OCI-LY1 (cell line): ENCODE data around the gene PIEZO1.

Source experiments
- H2AFZ ChIP-seq: fragments of 200-600 bp; sonication (generic), shearing (Covaris generic); 2 replicates; pipeline ENCODE4 v1.6.0; 2014; ENCODE audit warnings: antibody characterized with exemption, mild to moderate bottlenecking, low read length
- H3F3A ChIP-seq: fragments of 200-600 bp; sonication (generic), shearing (Covaris generic); 2 replicates; pipeline ENCODE4 v1.6.0; 2014; ENCODE audit warnings: mild to moderate bottlenecking, antibody characterized with exemption, low read length, moderate library complexity; ENCODE audit not compliant: insufficient read depth
- H3K27ac ChIP-seq: fragments of 200-600 bp; sonication (generic); 2 replicates; pipeline ENCODE4 v1.5.1; 2014; ENCODE audit warnings: low read length, mixed run types, mild to moderate bottlenecking, low read depth; ENCODE audit not compliant: poor library complexity, severe bottlenecking
- H3K27me3 ChIP-seq: fragments of 200-600 bp; sonication (generic); 2 replicates; pipeline ENCODE4 v1.6.0; 2014; ENCODE audit warnings: antibody characterized with exemption, mild to moderate bottlenecking, low read length, moderate library complexity; ENCODE audit not compliant: insufficient read depth
- H3K36me3 ChIP-seq: fragments of 200-600 bp; sonication (generic); 2 replicates; pipeline ENCODE4 v1.6.1; 2014; ENCODE audit warnings: mild to moderate bottlenecking, antibody characterized with exemption, low read length, moderate library complexity, mixed read lengths; ENCODE audit not compliant: insufficient read depth
- H3K4me1 ChIP-seq: fragments of 200-600 bp; sonication (generic); 2 replicates; pipeline ENCODE4 v1.5.1; 2014; ENCODE audit warnings: mild to moderate bottlenecking, low read length, moderate library complexity; ENCODE audit not compliant: insufficient read depth, severe bottlenecking
- H3K4me2 ChIP-seq: fragments of 200-600 bp; sonication (generic), shearing (Covaris generic); 2 replicates; pipeline ENCODE4 v1.6.1; 2014; ENCODE audit warnings: low read length
- H3K4me3 ChIP-seq: fragments of 200-600 bp; sonication (generic); 2 replicates; pipeline ENCODE4 v1.5.1; 2014; ENCODE audit warnings: low read length, low read depth, mild to moderate bottlenecking, mixed read lengths; ENCODE audit not compliant: poor library complexity, severe bottlenecking
- H3K79me2 ChIP-seq: fragments of 200-600 bp; shearing (Covaris generic); 2 replicates; pipeline ENCODE4 v1.6.1; 2016; ENCODE audit warnings: mixed run types, low read length, mixed read lengths; ENCODE audit not compliant: insufficient read depth
- H3K9ac ChIP-seq: fragments of 200-600 bp; sonication (generic), shearing (Covaris generic); 2 replicates; pipeline ENCODE4 v1.6.1; 2014; ENCODE audit warnings: mild to moderate bottlenecking, low read length, mixed read lengths
- H3K9me2 ChIP-seq: fragments of 200-600 bp; sonication (generic), shearing (Covaris generic); 2 replicates; pipeline ENCODE4 v1.6.1; 2014; ENCODE audit warnings: low read depth, mild to moderate bottlenecking, low read length, mixed read lengths
- H3K9me3 ChIP-seq: fragments of 200-600 bp; shearing (Covaris generic); 2 replicates; pipeline ENCODE4 v1.6.1; 2014; ENCODE audit warnings: low read length, mixed read lengths
- H4K20me1 ChIP-seq: fragments of 200-600 bp; sonication (generic), shearing (Covaris generic); 2 replicates; pipeline ENCODE4 v1.6.0; 2016; ENCODE audit warnings: mild to moderate bottlenecking, low read length; ENCODE audit not compliant: insufficient read depth
- EZH2 ChIP-seq: fragments of 200-600 bp; sonication (generic), shearing (Covaris generic); IDR thresholded peaks from 2 replicates; pipeline ENCODE4 v1.8.0; 2017; ENCODE audit warnings: borderline replicate concordance, mixed run types, mild to moderate bottlenecking, antibody characterized with exemption, low read length, moderate library complexity, mixed read lengths
- TF ChIP-seq, protein P1 (sequence below): fragments of 200-600 bp; sonication (generic), shearing (Covaris generic); IDR thresholded peaks from 2 replicates; pipeline ENCODE4 v1.5.1; 2017; ENCODE audit warnings: mild to moderate bottlenecking, antibody characterized with exemption, low read length, moderate library complexity, mixed read lengths

PIEZO1 gene

DNA sequence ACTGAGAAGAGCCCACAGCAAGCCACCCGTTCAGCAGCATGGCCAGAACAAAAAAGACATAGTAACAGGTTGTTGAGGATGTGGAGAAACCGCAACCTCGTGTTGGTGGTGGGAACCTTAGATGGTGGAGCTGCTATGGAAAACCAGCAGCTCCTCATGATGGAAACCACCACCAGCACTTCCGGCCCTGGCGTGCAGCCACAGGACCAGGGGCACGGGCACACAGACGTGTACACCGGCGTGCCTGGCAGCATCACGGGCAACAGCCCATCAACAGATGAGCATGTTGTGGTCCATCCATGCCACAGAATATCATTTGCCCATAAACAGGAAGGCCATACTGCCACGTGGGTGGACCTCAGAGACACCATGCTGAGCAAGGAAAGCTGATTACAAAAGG lies 66.8 kb downstream of the PIEZO1 start:
- Histone ChIP-seq H3K4me2 (no peak overlapping the region), H3K79me2 (no peaks in the 10 kb centered on the region), H3K9ac (no peak overlapping the region), H3K4me3 (no peak overlapping the region), H3K36me3 (peaks cover 37% of the 10 kb centered on the region), H3K27me3 (no peaks in the 10 kb centered on the region), H3K9me2 (no peaks in the 10 kb centered on the region), H3K27ac (no peak overlapping the region), H4K20me1 (no peaks in the 10 kb centered on the region), H3K4me1 (no peaks in the 10 kb centered on the region), H3F3A (no peaks in the 10 kb centered on the region), H3K9me3 (no peaks in the 10 kb centered on the region), H2AFZ (no peak overlapping the region)
- no peak for TF ChIP-seq EZH2
- TF ChIP-seq, protein P1, sequence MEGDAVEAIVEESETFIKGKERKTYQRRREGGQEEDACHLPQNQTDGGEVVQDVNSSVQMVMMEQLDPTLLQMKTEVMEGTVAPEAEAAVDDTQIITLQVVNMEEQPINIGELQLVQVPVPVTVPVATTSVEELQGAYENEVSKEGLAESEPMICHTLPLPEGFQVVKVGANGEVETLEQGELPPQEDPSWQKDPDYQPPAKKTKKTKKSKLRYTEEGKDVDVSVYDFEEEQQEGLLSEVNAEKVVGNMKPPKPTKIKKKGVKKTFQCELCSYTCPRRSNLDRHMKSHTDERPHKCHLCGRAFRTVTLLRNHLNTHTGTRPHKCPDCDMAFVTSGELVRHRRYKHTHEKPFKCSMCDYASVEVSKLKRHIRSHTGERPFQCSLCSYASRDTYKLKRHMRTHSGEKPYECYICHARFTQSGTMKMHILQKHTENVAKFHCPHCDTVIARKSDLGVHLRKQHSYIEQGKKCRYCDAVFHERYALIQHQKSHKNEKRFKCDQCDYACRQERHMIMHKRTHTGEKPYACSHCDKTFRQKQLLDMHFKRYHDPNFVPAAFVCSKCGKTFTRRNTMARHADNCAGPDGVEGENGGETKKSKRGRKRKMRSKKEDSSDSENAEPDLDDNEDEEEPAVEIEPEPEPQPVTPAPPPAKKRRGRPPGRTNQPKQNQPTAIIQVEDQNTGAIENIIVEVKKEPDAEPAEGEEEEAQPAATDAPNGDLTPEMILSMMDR: no peak

DNA sequence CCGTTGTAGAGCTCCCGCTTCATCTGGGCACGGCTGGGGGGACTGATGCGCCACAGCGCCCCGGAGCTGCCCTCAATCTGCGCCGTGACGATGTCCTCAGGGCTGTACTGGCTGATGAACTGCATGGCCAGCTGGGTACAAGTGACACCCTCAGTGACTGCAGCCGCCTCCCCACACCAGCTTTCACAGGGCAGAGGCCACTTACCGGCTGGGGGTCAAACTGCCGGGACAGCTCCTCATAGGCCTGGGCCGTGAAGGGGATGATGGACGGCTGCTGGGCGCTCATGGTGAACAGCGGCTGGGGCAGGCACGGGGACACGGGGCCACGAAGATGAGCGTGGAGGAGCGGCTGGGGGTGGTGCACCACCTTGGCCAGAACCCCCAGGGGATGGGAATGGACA lies 68.4 kb downstream of the PIEZO1 start:
- Histone ChIP-seq H3K4me1 (no peaks in the 10 kb centered on the region), H3K9me2 (no peaks in the 10 kb centered on the region), H3K36me3 (peaks cover 37% of the 10 kb centered on the region), H3K4me2 (no peak overlapping the region), H3K9me3 (no peaks in the 10 kb centered on the region), H3K4me3 (no peak overlapping the region), H3F3A (no peaks in the 10 kb centered on the region), H3K79me2 (no peaks in the 10 kb centered on the region), H3K27me3 (no peaks in the 10 kb centered on the region), H3K9ac (no peak overlapping the region), H3K27ac (no peak overlapping the region), H2AFZ (no peak overlapping the region), H4K20me1 (no peaks in the 10 kb centered on the region)
- TF ChIP-seq, protein P1: no peak
- TF ChIP-seq EZH2: no peak

DNA sequence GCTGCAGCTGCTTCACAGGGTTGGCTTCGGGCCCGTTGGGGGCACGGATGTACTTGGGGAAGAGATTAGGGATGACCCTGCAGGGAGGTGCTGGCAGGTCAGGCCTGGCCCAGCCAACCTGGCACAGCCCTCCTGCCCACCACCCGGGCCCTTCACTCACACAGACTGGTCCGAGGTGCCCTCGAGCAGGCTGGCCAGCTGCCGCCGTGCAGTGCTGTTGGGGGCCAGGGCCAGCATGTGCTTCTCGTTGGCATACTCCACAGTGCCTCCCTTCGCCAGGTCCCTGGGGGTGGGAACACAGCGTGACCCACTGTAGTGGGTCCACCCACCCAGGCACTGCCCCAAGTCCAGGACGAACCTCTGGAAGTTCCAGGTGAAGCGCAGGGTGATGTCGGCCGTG lies 68.8 kb downstream of the PIEZO1 start:
- TF ChIP-seq, protein P1: no peak
- no peak for TF ChIP-seq EZH2
- H3K36me3 ChIP-seq: peaks cover 37% of the 10 kb centered on the region
- H3K4me1 ChIP-seq: no peaks in the 10 kb centered on the region
- no peak overlapping the region for H2AFZ ChIP-seq
- no peak overlapping the region for H3K4me3 ChIP-seq
- no peak overlapping the region for H3K9ac ChIP-seq
- H3K4me2 ChIP-seq: no peak overlapping the region
- H3K9me3 ChIP-seq: no peaks in the 10 kb centered on the region
- H3F3A ChIP-seq: no peaks in the 10 kb centered on the region
- H3K9me2 ChIP-seq: no peaks in the 10 kb centered on the region
- no peaks in the 10 kb centered on the region for H3K79me2 ChIP-seq
- no peaks in the 10 kb centered on the region for H4K20me1 ChIP-seq
- H3K27me3 ChIP-seq: no peaks in the 10 kb centered on the region
- H3K27ac ChIP-seq: no peak overlapping the region
